ENCODE measurements around the gene GPR156. TPM values are rescaled to one million over a fixed set of nuclear protein-coding genes. Genes with fewer than 3 reads are reported as not detected.

Gene GPR156
- total RNA-seq, 2 experiments from 2014 or later, result not detected

GRCh38 chr3:120139140-120139539 lies 145.9 kb downstream of the GPR156 start:
- DNase-seq, result no peak
- no peak overlapping the region for H3K27ac Mint-ChIP-seq
- POLR2A ChIA-PET, result no interaction called here
- ATAC-seq (ENCODE audit: low read depth), result no peak
- no peaks in the 10 kb centered on the region for H3K9me3 Mint-ChIP-seq
- no peak overlapping the region for H3K4me3 Mint-ChIP-seq
- H3K27me3 Mint-ChIP-seq, result no peaks in the 10 kb centered on the region
- H3K4me1 Mint-ChIP-seq, result no peaks in the 10 kb centered on the region
- H3K36me3 Mint-ChIP-seq, result no peaks in the 10 kb centered on the region

GRCh38 chr3:120137548-120137947 lies 147.5 kb downstream of the GPR156 start:
- no peaks in the 10 kb centered on the region for H3K4me1 Mint-ChIP-seq

GRCh38 chr3:120130656-120131055 lies 154.4 kb downstream of the GPR156 start:
- peaks cover 1% of the 10 kb centered on the region for H3K4me1 Mint-ChIP-seq
- peaks cover 3% of the 10 kb centered on the region for H3K27me3 Mint-ChIP-seq
- H3K4me3 Mint-ChIP-seq, result no peak overlapping the region
- peaks cover 4% of the 10 kb centered on the region for H3K9me3 Mint-ChIP-seq
- ATAC-seq (ENCODE audit: low read depth) (no peak), DNase-seq (no peak)
- POLR2A ChIA-PET, result no interaction called here
- no peak overlapping the region for H3K27ac Mint-ChIP-seq
- H3K36me3 Mint-ChIP-seq, result no peaks in the 10 kb centered on the region

More at GRCh38 chr3:120137548-120137947, 147.5 kb downstream of the GPR156 start:
- Mint-ChIP-seq H3K36me3 (no peaks in the 10 kb centered on the region), H3K4me3 (no peak overlapping the region), H3K27ac (no peak overlapping the region), H3K9me3 (no peaks in the 10 kb centered on the region), H3K27me3 (peaks cover 1% of the 10 kb centered on the region)
- ATAC-seq (ENCODE audit: low read depth) (no peak), DNase-seq (no peak)
- POLR2A ChIA-PET, result no interaction called here

GRCh38 chr3:120129718-120130513 lies 155.1 kb downstream of the GPR156 start:
- no peak overlapping the region for H3K4me3 Mint-ChIP-seq
- H3K4me1 Mint-ChIP-seq, result peaks cover 1% of the 10 kb centered on the region
- H3K27ac Mint-ChIP-seq, result no peak overlapping the region
- POLR2A ChIA-PET, result no interaction called here
- DNase-seq, result no peak
- peaks cover 4% of the 10 kb centered on the region for H3K9me3 Mint-ChIP-seq
- peaks cover 3% of the 10 kb centered on the region for H3K27me3 Mint-ChIP-seq
- no peak for ATAC-seq (ENCODE audit: low read depth)
- no peaks in the 10 kb centered on the region for H3K36me3 Mint-ChIP-seq

GRCh38 chr3:120129051-120129450 lies 156.0 kb downstream of the GPR156 start:
- H3K4me3 Mint-ChIP-seq, result no peak overlapping the region
- no peak overlapping the region for H3K27ac Mint-ChIP-seq
- ATAC-seq (ENCODE audit: low read depth), result no peak

GRCh38 chr3:120125992-120126391 lies 159.0 kb downstream of the GPR156 start:
- Mint-ChIP-seq H3K4me3 (no peak overlapping the region), H3K27ac (no peak overlapping the region), H3K9me3 (peaks cover 2% of the 10 kb centered on the region), H3K36me3 (peaks cover 2% of the 10 kb centered on the region), H3K27me3 (peaks cover 5% of the 10 kb centered on the region), H3K4me1 (no peaks in the 10 kb centered on the region)
- no peak for DNase-seq
- ATAC-seq (ENCODE audit: low read depth), result no peak
- POLR2A ChIA-PET, result no interaction called here

More at GRCh38 chr3:120129051-120129450, 156.0 kb downstream of the GPR156 start:
- Mint-ChIP-seq H3K36me3 (no peaks in the 10 kb centered on the region), H3K9me3 (peaks cover 4% of the 10 kb centered on the region), H3K27me3 (peaks cover 3% of the 10 kb centered on the region), H3K4me1 (peaks cover 1% of the 10 kb centered on the region)
- POLR2A ChIA-PET, result no interaction called here
- no peak for DNase-seq

- H3K9me3 Mint-ChIP-seq, result peaks cover 12% of the 10 kb centered on the region
- H3K27ac Mint-ChIP-seq, result no peak overlapping the region
- POLR2A ChIA-PET, result no interaction called here
- H3K4me3 Mint-ChIP-seq, result no peak overlapping the region
- H3K36me3 Mint-ChIP-seq, result peaks cover 2% of the 10 kb centered on the region
- no peak for ATAC-seq (ENCODE audit: low read depth)
- H3K27me3 Mint-ChIP-seq, result peaks cover 8% of the 10 kb centered on the region
- no peak for DNase-seq
- no peaks in the 10 kb centered on the region for H3K4me1 Mint-ChIP-seq
These were observed 165.0 kb downstream of the GPR156 start for GRCh38 chr3:120119846-120120510.

Other genes starting within 250 kb of the GPR156 start
- 10 to 100 TPM; 39.8 to 42.6 TPM for gene GSK3B, start 190.8 kb downstream of the GPR156 start, total RNA-seq
- gene LRRC58, start 64.1 kb upstream of the GPR156 start, total RNA-seq, result 10 to 100 TPM; 21.5 to 22.8 TPM
- gene FSTL1, start 165.8 kb upstream of the GPR156 start, total RNA-seq, result 1 to 10 TPM in 1 of 2 experiments, under 1 TPM in 1; 0.31 to 1.1 TPM